K562 (cell line): ENCODE measurements around the gene RBM5.

Source experiments
- REST ChIP-seq, 2 experiments: fragments of 450-650 bp; formaldehyde crosslinking in 1 of 2; IDR thresholded peaks; 2 replicates each; pipeline versions ENCODE4 v1.4.0 to v1.6.1; 2014 to 2020; ENCODE audit warnings: mild to moderate bottlenecking in 2 of 2, borderline replicate concordance in 1 of 2, low read depth in 1 of 2
- UBTF ChIP-seq, 2 experiments: IDR thresholded peaks; 2 replicates each; pipeline ENCODE4 v1.6.1; 2012; ENCODE audit warnings: improper control_type of control experiment in 2 of 2, low read depth in 2 of 2, low read length in 2 of 2, borderline replicate concordance in 1 of 2
- ZNF639 ChIP-seq, 2 experiments: fragments of 200-800 bp in 1 of 2; sonication (Bioruptor generic) in 1 of 2; sonication (generic) in 1 of 2; formaldehyde crosslinking in 1 of 2; IDR thresholded peaks in 1 of 2; conservative IDR thresholded peaks in 1 of 2; 2 replicates each; pipeline versions ENCODE4 v1.5.0 to v1.6.1; 2016 to 2020; ENCODE audit warnings: missing compliant biosample characterization in 1 of 2, missing genetic modification characterization in 1 of 2, missing genetic modification reagents in 1 of 2

GRCh38 chr3:50161320-50161719, 72.6 kb downstream of the RBM5 start:
- no peak for TF ChIP-seq REST (IDR thresholded peaks at IDR 0.05; ENCODE audit: borderline replicate concordance)
- no peak for TF ChIP-seq REST (CRISPR knock-in tag; IDR thresholded peaks at IDR 0.05; ENCODE audit: low read depth)
- TF ChIP-seq UBTF (IDR thresholded peaks at IDR 0.05; ENCODE audit: borderline replicate concordance in 1 of 2, low read depth in 2 of 2, low read length in 2 of 2) = no peak
- no peak for TF ChIP-seq ZNF639 (CRISPR knock-in tag; conservative IDR thresholded peaks at IDR 0.05 in 1 of 2, IDR thresholded peaks at IDR 0.05 in 1 of 2)
